ENCODE results near the gene GPRC5D.

DNA sequence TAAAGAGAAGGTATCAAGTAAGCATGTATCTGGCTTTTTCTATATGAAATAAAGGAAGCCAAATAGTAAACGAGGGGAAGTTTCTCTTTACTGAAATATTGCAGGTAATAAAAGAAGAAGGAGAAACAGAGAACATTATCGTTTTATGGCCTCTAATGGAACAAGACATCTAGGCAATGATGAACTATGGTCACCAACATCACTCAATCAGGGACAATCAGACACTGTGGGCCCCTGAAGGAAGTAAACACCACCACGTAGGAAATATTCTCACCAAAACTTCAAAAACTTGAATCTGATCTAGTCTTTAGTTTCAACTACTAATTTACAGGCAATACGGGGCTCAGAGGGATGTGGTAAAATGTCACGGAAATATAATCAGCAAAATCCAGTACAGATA lies 32.2 kb upstream of the GPRC5D start:
- TF ChIP-seq EZH2 (IDR thresholded peaks at IDR 0.05; ENCODE audit: borderline replicate concordance, insufficient read depth, low read length, poor library complexity, severe bottlenecking) (no peak), POLR2AphosphoS5 (IDR thresholded peaks at IDR 0.05) (no peak)
- TF ChIP-seq, protein P1, sequence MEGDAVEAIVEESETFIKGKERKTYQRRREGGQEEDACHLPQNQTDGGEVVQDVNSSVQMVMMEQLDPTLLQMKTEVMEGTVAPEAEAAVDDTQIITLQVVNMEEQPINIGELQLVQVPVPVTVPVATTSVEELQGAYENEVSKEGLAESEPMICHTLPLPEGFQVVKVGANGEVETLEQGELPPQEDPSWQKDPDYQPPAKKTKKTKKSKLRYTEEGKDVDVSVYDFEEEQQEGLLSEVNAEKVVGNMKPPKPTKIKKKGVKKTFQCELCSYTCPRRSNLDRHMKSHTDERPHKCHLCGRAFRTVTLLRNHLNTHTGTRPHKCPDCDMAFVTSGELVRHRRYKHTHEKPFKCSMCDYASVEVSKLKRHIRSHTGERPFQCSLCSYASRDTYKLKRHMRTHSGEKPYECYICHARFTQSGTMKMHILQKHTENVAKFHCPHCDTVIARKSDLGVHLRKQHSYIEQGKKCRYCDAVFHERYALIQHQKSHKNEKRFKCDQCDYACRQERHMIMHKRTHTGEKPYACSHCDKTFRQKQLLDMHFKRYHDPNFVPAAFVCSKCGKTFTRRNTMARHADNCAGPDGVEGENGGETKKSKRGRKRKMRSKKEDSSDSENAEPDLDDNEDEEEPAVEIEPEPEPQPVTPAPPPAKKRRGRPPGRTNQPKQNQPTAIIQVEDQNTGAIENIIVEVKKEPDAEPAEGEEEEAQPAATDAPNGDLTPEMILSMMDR (IDR thresholded peaks at IDR 0.05; ENCODE audit: poor library complexity, severe bottlenecking): no peak

Measured in neural cell (in vitro differentiated cells).